Measurements from ENCODE around the gene KLF1.
"Not testable (repeated sequence)": the region's sequence is repeated elsewhere in the genome, so short reads cannot be mapped to it uniquely, and the experiment has no call there.

KLF1 gene

DNA sequence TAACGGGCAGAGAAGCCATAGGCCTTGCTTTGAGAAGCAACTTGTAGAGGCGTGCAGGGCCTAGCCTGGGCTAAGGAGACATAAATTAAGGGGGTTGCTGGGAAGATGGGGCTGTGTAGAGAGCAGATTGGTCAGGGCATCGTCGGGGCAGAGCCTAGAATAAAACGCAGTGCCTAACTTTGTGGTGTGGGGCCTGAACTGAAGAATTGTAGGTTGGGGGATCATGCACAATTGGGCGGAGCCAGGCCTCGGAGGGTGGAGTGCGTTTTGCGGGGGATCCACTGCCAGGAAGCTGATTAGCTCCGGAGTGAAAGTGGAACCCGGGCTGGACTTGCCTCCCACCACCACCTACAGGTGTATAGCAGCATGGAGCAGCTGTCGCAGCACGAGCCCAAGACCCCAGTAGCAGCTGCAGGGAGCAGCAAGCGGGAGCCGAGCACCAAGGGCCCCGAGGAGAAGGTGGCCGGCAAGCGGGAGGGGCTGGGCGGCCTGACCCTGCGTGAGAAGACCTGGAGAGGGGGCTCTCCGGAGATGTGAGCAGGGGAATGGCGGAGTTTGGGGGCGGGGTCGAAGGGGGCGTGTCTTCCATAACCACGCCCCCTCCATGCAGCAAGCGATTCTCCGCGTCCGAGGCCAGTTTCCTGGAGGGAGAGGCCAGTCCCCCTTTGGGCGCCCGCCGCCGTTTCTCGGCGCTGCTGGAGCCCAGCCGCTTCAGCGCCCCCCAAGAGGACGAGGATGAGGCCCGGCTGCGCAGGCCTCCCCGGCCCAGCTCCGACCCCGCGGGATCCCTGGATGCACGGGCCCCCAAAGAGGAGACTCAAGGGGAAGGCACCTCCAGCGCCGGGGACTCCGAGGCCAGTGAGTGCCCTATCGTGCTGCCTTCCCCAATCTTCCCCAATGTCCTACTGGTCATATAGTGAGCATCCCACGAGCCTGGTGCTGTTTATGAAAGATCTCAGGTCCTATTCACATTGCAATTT is 19.6 kb downstream of the KLF1 start:
- peak; percentile 34 for DNase-seq (ENCODE audit: low read depth)

DNA sequence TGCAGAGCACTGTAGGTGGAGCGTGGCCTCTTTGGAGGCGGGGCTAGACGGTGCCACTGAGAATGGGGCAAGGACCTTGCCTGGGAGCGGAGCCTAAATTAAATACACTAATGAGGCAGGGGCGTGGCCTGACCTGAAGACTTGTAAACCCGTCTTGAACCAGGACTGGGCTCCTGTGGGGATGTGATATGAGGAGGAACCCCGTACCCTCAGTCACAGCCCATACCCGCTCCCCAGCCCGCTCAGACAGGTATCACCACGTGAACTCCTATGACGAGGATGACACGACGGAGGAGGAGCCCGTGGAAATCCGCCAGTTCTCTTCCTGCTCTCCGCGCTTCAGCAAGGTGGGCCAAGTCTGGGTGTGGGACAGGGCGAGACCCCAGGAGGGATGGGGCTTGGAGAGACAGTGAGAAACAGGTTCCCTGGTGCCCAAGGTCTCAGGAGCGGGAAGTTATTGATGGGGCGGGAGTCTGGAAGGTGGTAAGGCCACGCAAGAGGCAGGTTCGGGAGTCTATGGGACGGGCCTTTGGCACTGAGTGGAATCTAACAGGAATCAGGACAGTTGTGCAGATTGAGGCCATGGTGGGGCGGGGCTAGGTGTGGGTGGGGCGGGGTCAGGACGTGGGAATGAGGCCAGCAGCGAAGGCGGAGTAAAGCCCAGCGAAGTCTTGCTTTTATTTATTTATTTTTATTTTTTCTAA is 20.4 kb downstream of the KLF1 start:
- no peak for DNase-seq (ENCODE audit: low read depth)

DNA sequence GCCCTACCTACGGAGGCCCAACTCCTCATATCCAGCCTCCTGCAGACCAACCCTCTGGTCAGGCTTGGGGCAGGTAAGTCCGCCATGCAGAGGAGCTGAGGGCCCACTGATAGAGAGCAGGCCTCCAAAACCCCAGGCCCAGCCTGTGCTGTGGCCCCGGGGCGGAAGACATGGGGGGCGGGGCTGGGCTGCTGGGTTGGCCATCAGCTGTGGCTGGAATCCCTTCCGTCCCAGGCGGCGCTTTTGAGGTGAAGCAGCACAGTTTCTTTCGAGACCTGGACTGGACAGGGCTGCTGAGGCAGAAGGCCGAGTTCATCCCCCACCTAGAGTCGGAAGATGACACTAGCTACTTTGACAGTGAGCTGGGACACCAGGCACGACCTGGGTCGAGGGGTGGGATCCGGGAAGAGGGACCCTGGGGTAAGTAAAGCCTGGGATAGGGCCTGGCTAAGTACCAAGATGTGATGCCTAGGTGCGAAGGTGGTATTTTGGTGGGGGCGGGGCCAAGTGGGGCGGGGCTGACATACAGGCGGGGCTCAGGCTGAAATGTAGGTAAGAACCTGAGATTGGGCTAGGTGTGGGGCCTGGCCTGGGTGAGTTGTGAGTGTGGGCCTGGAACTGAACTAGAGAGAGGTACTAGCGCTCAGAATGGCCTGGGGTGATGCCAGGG is 21.1 kb downstream of the KLF1 start:
- no peak for DNase-seq (ENCODE audit: low read depth)

DNA sequence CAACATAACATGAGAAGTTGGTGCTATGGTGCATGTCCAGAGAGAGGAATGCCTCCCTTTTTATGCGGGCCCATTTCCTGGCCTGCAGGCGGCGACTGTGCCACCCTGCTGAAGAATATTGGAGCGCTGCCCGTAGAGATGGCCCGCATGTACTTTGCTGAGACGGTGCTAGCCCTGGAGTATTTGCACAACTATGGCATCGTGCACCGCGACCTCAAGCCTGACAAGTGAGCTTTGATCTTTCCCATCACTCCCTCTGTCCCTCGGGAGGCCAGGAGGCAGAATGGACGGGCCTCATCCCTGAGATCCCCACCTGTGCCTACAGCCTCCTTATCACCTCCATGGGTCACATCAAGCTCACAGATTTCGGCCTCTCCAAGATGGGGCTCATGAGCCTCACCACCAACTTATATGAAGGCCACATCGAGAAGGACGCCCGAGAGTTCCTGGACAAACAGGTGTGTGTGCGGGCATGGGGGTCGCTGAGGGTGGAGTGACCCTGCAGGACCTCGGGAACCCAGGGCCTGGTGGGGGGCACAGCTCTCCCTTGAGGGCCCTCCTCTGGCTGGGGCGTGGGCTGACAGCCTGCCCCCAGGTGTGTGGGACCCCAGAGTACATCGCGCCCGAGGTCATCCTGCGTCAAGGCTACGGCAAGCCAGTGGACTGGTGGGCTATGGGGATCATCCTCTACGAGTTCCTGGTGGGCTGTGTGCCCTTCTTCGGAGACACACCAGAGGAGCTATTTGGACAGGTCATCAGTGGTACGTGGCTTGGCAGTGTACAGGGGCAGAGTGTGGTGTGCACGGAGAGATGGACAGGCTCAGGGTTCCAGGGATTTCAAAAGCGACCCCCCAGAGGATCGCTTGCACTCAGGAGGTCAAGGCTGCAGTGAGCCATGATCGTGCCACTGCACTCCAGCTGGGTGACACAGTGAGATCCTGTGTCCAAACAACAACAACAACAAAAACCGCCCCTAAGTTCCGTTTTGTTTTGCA is 22.0 kb downstream of the KLF1 start:
- no peak for DNase-seq (ENCODE audit: low read depth)

GRCh38 chr19:12864143-12864542 is 22.9 kb downstream of the KLF1 start:
- DNase-seq (ENCODE audit: low read depth): no peak

DNA sequence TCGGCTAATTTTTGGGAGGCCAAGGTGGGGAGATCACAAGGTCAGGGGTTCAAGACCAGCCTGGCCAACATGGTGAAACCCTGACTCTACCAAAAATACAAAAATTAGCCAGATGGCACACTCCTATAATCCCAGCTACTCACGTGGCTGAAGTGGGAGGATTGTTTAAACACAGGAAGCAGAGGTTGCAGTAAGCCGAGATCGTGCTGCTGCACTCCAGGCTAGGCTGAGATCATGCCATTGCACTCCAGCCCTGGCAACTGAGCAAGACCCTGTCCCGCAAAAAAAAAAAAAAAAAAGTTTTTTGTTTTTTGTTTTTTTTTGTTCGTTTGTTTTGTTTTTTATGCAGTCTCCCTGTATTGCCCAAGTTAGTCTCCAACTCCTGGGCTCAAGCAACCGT is 27.5 kb downstream of the KLF1 start:
- no peak for DNase-seq (ENCODE audit: low read depth)

GRCh38 chr19:12858041-12858928 is 28.7 kb downstream of the KLF1 start:
- no peak for DNase-seq (ENCODE audit: low read depth)

DNA sequence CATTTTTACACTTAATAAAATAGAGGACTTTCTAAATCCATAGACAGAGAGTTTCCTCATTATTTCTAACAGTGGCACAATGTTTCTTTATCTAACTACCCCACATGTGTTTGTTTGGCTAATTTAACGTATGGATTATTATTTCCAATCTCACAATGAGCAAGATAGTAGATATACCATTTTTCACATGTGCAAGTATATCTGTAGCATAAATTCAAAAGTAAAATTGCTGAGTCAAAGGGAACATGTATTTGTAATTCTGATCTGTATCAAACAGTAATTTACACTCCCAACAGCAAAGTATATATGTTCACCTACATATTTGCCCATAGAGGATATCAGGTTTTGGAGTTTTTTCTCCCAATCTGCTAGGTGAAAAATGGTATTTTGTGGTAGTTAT is 30.3 kb downstream of the KLF1 start:
- DNase-seq (ENCODE audit: low read depth): no peak

DNA sequence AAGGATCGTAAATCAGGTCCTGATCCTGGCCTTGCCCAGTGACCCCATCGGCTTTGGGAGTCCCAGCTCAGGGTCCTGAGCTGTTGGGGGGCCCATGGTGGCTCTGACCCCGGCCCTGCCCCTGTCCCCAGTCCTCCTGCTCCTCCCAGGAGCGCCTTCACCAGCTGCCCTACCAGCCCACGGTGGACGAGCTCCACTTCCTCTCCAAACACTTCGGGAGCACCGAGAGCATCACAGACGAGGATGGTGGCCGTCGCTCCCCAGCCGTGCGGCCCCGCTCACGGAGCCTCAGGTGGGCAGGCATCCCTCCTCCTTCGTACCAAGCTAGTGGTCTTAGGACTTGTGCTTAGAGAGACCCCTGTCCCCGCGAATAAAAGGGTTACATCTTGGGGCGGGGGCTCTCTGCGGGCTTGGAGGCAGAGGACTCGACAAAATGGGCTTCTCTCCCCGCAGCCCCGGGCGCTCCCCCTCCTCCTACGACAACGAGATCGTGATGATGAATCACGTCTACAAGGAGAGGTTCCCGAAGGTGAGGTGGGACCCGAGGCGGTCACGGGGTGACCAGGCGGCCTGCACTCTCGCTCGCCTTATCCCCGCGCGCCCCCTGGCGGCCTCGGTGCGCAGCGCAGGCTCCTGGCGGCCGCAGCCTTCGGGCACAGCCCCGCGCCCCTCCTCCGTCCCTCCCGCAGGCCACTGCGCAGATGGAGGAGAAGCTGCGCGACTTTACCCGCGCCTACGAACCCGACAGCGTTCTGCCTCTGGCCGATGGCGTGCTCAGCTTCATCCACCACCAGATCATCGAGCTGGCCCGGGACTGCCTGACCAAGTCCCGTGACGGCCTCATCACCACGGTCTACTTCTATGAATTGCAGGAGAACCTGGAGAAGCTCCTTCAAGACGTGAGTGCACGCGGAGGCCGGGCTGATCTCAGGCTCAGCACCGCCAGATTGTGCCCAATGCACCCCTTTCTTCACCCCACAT is 39.6 kb downstream of the KLF1 start:
- DNase-seq (ENCODE audit: low read depth): peak; percentile 69

- DNase-seq (ENCODE audit: low read depth): not testable (repeated sequence)
Measured at GRCh38 chr19:12846613-12847012, 40.4 kb downstream of the KLF1 start.

DNA sequence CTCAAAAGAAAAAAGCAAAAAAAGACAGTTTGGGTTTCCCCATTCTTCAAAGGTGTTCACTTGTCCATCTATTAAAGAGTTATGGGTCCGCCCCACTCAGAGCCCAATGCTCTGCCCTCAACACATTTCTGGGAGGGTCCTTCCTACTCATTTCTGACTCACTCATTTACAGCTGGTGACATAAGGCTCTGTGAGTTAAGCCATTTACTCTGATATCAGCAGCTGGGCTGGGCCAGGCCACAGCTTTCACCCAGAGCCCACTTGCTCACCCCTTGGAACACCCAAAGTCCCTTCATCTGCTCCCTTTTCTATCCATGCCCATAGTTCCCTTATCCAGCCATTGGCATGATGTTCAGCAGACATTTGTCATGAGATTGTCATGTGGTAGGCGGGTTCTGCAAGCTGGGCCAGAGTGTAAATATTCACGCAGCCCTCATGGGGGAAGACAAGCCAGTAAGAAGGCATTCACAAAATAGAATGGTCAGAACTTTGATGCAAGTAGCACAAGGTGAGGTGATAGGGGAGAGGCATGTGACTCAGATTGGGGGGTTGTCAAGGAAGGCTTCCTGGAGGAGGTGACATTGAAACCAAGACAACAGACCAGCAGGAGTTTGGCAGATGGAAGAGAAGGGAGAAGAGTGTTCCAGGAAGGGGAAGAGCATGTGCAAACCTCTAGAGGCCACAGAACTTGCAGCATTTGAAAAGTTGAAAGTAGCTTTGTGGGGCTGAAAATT is 42.8 kb downstream of the KLF1 start:
- DNase-seq (ENCODE audit: low read depth): no peak

- DNase-seq (ENCODE audit: low read depth): no peak
Measured at GRCh38 chr19:12843328-12843727, 43.7 kb downstream of the KLF1 start.

GRCh38 chr19:12842511-12842910 is 44.5 kb downstream of the KLF1 start:
- no peak for DNase-seq (ENCODE audit: low read depth)

- DNase-seq (ENCODE audit: low read depth): no peak
Measured at GRCh38 chr19:12841094-12841493, 45.9 kb downstream of the KLF1 start.

DNA sequence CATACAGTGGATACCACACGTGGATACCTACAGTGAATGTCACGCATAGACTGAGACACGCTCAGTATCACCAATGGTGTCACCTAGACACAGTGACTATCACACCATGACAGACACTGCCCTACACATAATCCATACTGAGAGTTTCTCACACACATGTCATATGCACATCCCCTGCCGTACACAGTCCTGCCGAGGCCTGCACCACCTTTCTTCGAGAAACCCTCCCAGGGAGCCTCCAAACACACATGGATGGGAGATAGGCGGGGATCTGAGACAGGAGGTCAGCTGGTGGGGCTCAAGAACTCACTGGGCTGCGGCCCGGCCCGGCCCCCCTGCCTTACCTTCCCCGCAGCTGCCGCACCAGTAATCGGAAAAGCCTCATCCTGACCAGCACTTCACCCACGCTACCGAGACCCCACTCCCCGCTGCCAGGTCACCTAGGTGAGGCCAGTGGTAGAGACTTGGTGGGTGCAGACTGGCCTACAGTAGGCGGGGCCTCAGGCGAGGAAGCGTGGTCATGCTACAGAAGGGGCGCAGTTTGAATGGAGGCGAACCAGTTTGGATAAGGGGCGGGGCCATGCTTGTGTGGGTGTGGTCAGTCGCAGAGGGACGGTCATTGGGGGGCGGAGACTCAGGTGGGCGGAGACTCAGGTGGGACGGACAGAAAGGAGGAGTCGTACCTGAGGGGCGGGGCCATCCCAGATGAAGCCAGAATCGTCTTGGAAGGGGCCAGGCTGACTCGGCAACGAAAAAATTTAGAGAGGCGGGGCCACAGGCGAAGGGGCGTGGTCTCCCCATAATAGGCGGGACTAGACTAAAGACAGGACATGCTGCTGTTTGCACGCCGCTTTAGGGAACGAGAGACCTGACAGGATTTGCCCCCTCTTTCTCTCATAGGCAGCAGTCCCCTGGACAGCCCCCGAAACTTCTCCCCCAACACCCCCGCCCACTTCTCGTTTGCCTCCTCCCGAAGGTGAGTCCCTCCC is 46.6 kb downstream of the KLF1 start:
- DNase-seq (ENCODE audit: low read depth): peak; percentile 20

- no peak for DNase-seq (ENCODE audit: low read depth)
Measured at GRCh38 chr19:12838886-12839756, 47.9 kb downstream of the KLF1 start.

Data from fibroblast of gingiva (primary cell).